Iris pigment epithelial cell (primary cell): ENCODE results near the gene CPLX3.

Experiments
- DNase-seq: peaks from one replicate; pipeline ENCODE4 v3.0.0-alpha.2; 2011; ENCODE audit warnings: low read depth

Gene CPLX3

GRCh38 chr15:74829486-74829885 is 3.1 kb downstream of the CPLX3 start:
- no peak for DNase-seq

GRCh38 chr15:74829991-74830390 is 3.6 kb downstream of the CPLX3 start:
- no peak for DNase-seq

- no peak for DNase-seq
These were observed 4.4 kb downstream of the CPLX3 start for GRCh38 chr15:74830868-74831267.

GRCh38 chr15:74831813-74832495 is 5.5 kb downstream of the CPLX3 start:
- DNase-seq: no peak

GRCh38 chr15:74832826-74833225 is 6.4 kb downstream of the CPLX3 start:
- DNase-seq: no peak

- DNase-seq: no peak
These were observed 7.1 kb downstream of the CPLX3 start for GRCh38 chr15:74833376-74834107.

- DNase-seq: peak; percentile 32
These were observed 8.9 kb downstream of the CPLX3 start for GRCh38 chr15:74835312-74835823.

- no peak for DNase-seq
These were observed 10.4 kb downstream of the CPLX3 start for GRCh38 chr15:74836846-74837245.

- DNase-seq: no peak
These were observed 11.2 kb downstream of the CPLX3 start for GRCh38 chr15:74837482-74838136.

GRCh38 chr15:74838137-74838516 is 11.7 kb downstream of the CPLX3 start:
- no peak for DNase-seq

- DNase-seq: no peak
These were observed 12.5 kb downstream of the CPLX3 start for GRCh38 chr15:74838746-74839525.

GRCh38 chr15:74839526-74840395 is 13.3 kb downstream of the CPLX3 start:
- DNase-seq: no peak

GRCh38 chr15:74840851-74841775 is 14.7 kb downstream of the CPLX3 start:
- no peak for DNase-seq

- no peak for DNase-seq
These were observed 15.5 kb downstream of the CPLX3 start for GRCh38 chr15:74841891-74842373.

GRCh38 chr15:74842581-74843444 is 16.4 kb downstream of the CPLX3 start, which contains the start of gene ULK3:
TSS of gene ULK3 (minus strand) at chr15:74843156. CDS start at chr15:74843105, 51 bp downstream.
- DNase-seq: peak; percentile 89

GRCh38 chr15:74843445-74843828 is 17.0 kb downstream of the CPLX3 start:
- DNase-seq: no peak

- DNase-seq: no peak
These were observed 17.5 kb downstream of the CPLX3 start for GRCh38 chr15:74843891-74844299.

- no peak for DNase-seq
These were observed 18.1 kb downstream of the CPLX3 start for GRCh38 chr15:74844319-74845207.
